ENCODE measurements around the gene SRPX2.
"Not testable (repeated sequence)": the region's sequence is repeated elsewhere in the genome, so short reads cannot be mapped to it uniquely, and the experiment has no call there.

Gene SRPX2

DNA sequence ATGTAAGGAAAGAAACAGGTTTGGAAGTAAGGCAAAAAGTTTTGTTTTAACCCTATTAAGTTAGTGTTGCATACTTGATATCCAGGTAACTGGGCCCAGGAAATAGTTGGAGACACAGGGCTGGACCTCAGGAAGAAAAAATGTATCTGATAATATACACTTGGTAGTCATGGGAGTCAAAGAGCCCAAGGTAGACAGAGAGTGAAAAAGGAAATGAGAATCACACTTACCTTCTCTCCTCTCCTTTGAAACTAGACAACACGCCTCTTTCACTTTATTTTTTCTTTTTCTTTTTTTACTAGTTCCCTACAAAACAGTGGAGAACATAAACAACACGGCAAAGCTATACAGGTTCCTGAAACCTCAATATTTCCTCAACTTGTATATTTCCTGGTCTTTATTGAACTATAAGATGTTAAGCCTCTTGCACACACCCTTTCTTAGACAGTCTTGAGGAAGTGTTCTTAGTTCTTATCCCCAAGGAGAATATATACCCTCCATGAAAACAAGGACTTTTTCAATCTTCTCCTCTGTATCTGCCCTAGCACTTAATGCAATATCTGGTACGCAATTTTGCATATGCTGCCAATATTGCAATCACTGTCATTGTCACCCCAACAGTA, 60.7 kb downstream of the SRPX2 start:
- no peak for DNase-seq

DNA sequence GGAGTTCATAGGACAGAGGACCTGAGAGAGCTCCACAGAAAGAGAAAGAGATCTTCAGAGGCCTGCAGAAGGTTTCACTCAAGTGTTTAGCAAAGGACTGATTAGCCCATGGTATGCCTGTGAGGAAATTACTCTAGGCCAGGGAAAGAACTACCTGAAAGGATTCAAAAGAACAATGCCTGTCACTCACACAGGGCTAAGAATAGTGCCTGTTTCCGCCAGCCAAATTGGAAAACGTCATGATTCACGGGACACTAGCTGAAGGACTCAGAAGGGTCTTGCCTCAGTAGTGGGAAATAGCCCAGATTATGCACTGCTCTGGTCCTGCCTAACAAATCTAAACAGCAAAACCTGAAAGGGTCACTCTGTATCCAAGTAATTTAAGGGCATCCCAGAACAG, 66.8 kb downstream of the SRPX2 start:
- DNase-seq: no peak

GRCh38 chrX:100717363-100717762, 73.4 kb downstream of the SRPX2 start:
- no peak for DNase-seq

GRCh38 chrX:100719139-100719538, 75.1 kb downstream of the SRPX2 start:
- no peak for DNase-seq

DNA sequence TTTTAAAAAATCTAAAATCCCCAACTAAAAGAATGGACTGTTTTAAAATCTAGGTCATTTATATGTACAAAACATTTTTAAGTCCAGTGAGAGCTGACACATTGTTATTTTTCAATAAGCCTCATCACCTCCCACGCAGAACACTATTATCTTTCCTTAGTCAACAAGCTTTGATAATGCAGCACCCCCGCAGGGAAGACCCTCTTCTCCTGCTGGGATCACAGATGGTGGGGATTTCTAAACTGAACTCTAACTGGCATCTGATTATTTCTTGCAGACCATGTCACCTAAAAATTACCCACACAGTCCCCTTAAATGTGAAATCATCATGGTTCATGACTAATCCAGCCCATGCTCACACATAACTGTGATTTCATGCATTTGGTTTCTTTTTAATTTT, 76.3 kb downstream of the SRPX2 start:
- DNase-seq: no peak

- no peak for DNase-seq
Observed at GRCh38 chrX:100721328-100721727, 77.3 kb downstream of the SRPX2 start.

DNA sequence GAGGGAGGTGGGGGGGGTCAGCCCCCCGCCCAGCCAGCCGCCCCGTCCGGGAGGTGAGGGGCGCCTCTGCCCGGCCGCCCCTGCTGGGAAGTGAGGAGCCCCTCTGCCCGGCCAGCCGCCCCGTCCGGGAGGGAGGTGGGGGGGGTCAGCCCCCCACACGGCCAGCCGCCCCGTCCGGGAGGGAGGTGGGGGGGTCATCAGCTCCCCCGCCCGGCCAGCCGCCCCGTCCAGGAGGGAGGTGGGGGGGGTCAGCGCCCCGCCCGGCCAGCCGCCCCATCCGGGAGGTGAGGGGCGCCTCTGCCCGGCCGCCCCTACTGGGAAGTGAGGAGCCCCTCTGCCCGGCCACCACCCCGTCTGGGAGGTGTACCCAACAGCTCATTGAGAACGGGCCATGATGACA, 80.0 kb downstream of the SRPX2 start:
- DNase-seq: not testable (repeated sequence)

Data from GOT3 (cell line).